Activated CD8-positive, alpha-beta memory T cell treated with anti-CD3 and anti-CD28 coated beads, Interleukin-2, amount 50 U/mL, for 48 hours (primary cell): ENCODE data around the gene ANO5.
"Not testable (repeated sequence)": the region's sequence is repeated elsewhere in the genome, so short reads cannot be mapped to it uniquely, and the experiment has no call there.

Source experiments
- DNase-seq: peaks from one replicate; pipeline ENCODE4 v3.0.0-alpha.2; 2020

Gene ANO5

GRCh38 chr11:22207162-22207561 is 14.3 kb downstream of the ANO5 start:
- DNase-seq: no peak

- no peak for DNase-seq
Measured at GRCh38 chr11:22208151-22208858, 15.4 kb downstream of the ANO5 start.

- no peak for DNase-seq
Measured at GRCh38 chr11:22216940-22217339, 24.1 kb downstream of the ANO5 start.

GRCh38 chr11:22221143-22221542 is 28.3 kb downstream of the ANO5 start:
- DNase-seq: no peak

GRCh38 chr11:22225190-22225589 is 32.3 kb downstream of the ANO5 start:
- no peak for DNase-seq

- DNase-seq: no peak
Measured at GRCh38 chr11:22234743-22235142, 41.9 kb downstream of the ANO5 start.

GRCh38 chr11:22244986-22245592 is 52.2 kb downstream of the ANO5 start:
- DNase-seq: no peak

GRCh38 chr11:22246992-22247391 is 54.1 kb downstream of the ANO5 start:
- DNase-seq: no peak

- no peak for DNase-seq
Measured at GRCh38 chr11:22249871-22250270, 57.0 kb downstream of the ANO5 start.

GRCh38 chr11:22256876-22257275 is 64.0 kb downstream of the ANO5 start:
- DNase-seq: no peak

GRCh38 chr11:22263613-22264012 is 70.7 kb downstream of the ANO5 start:
- no peak for DNase-seq

GRCh38 chr11:22268983-22269624 is 76.2 kb downstream of the ANO5 start:
- DNase-seq: not testable (repeated sequence)

GRCh38 chr11:22273781-22274180 is 80.9 kb downstream of the ANO5 start:
- no peak for DNase-seq

GRCh38 chr11:22275600-22275999 is 82.7 kb downstream of the ANO5 start:
- DNase-seq: no peak

- DNase-seq: no peak
Measured at GRCh38 chr11:22276535-22276934, 83.7 kb downstream of the ANO5 start.

- DNase-seq: not testable (repeated sequence)
Measured at GRCh38 chr11:22284991-22285390, 92.1 kb downstream of the ANO5 start.

GRCh38 chr11:22302368-22302767 is 109.5 kb downstream of the ANO5 start:
- DNase-seq: no peak

- DNase-seq: no peak
Measured at GRCh38 chr11:22304337-22304961, 111.6 kb downstream of the ANO5 start.

- no peak for DNase-seq
Measured at GRCh38 chr11:22317656-22318055, 124.8 kb downstream of the ANO5 start.

GRCh38 chr11:22331771-22332170 is 138.9 kb downstream of the ANO5 start:
- DNase-seq: no peak
